Endodermal cell (in vitro differentiated cells): ENCODE results near the gene MYBPC2. TPM values are rescaled to one million over a fixed set of nuclear protein-coding genes. Genes with fewer than 3 reads are reported as not detected.

Experiments
- DNase-seq: peaks from one replicate; pipeline ENCODE4 v3.0.0-alpha.2; 2017
- H3K27ac ChIP-seq: 2 replicates; pipeline ENCODE4 v1.5.1; 2013; ENCODE audit warnings: mild to moderate bottlenecking, low read depth, low read length, moderate library complexity
- H3K27me3 ChIP-seq: 2 replicates; pipeline ENCODE4 v1.6.1; 2013; ENCODE audit warnings: mild to moderate bottlenecking, low read length, moderate library complexity; ENCODE audit not compliant: insufficient read depth, control insufficient read depth, poor library complexity, severe bottlenecking
- H3K36me3 ChIP-seq: 2 replicates; pipeline ENCODE4 v1.7.0; 2013; ENCODE audit warnings: mild to moderate bottlenecking, low read length, moderate library complexity; ENCODE audit not compliant: control insufficient read depth, insufficient read depth
- H3K4me1 ChIP-seq: one replicate; pipeline ENCODE4 v1.7.0; 2013; ENCODE audit warnings: low read length; ENCODE audit not compliant: control insufficient read depth, insufficient read depth
- H3K4me3 ChIP-seq: 2 replicates; pipeline ENCODE4 v1.5.1; 2013; ENCODE audit warnings: mild to moderate bottlenecking, low read length, moderate library complexity
- H3K9ac ChIP-seq: 2 replicates; pipeline ENCODE4 v1.6.1; 2013; ENCODE audit warnings: mild to moderate bottlenecking, low read length, moderate library complexity; ENCODE audit not compliant: poor library complexity, severe bottlenecking; ENCODE audit errors: extremely low read depth
- H3K9me3 ChIP-seq: 2 replicates; pipeline ENCODE4 v1.6.1; 2013; ENCODE audit warnings: mild to moderate bottlenecking, low read length, moderate library complexity; ENCODE audit not compliant: control insufficient read depth
- H3K27ac Mint-ChIP-seq: 2 replicates; pipeline ENCODE4 v1.8.0; 2020; ENCODE audit warnings: mixed read lengths
- H3K27me3 Mint-ChIP-seq: 2 replicates; pipeline ENCODE4 v1.8.0; 2021; ENCODE audit warnings: mild to moderate bottlenecking, mixed read lengths; ENCODE audit not compliant: insufficient read depth
- H3K36me3 Mint-ChIP-seq: 2 replicates; pipeline ENCODE4 v1.8.0; 2020; ENCODE audit warnings: low read depth, mixed read lengths
- H3K4me1 Mint-ChIP-seq: 2 replicates; pipeline ENCODE4 v1.8.0; 2020; ENCODE audit warnings: mixed read lengths
- H3K4me3 Mint-ChIP-seq: 2 replicates; pipeline ENCODE4 v1.8.0; 2020; ENCODE audit warnings: mild to moderate bottlenecking, moderate library complexity, mixed read lengths
- H3K9me3 Mint-ChIP-seq: 2 replicates; pipeline ENCODE4 v1.8.0; 2020; ENCODE audit warnings: mild to moderate bottlenecking, mixed read lengths
- CTCF ChIP-seq: fragments of 200-600 bp; sonication (generic); conservative IDR thresholded peaks from 2 replicates; pipeline ENCODE4 v1.5.0; 2021; ENCODE audit warnings: antibody characterized with exemption, mild to moderate bottlenecking
- WGBS, 2 experiments: methylation state at CpG; one replicate each; pipeline versions ENCODE4 v1.1.5 to v1.1.7; 2013; ENCODE audit warnings: missing lambda C conversion rate in 2 of 2, mixed read lengths in 1 of 2; ENCODE audit not compliant: insufficient coverage in 1 of 2, insufficient read length in 1 of 2; 5-methylcytosine and 5-hydroxymethylcytosine counted together
- total RNA-seq, 2 donors: library from RNA; stranded (reverse); fragmentation: NEBNext Ultra II Directional in 1 of 2; extraction: Animal tissue kit (Norgen Biotek cat#: 25700) in 1 of 2; gene quantifications; 2 replicates in 1 of 2; 3 replicates in 1 of 2; pipeline ENCODE4 v1.2.1, GENCODE V29; 2021

MYBPC2 gene
- total RNA-seq, 2 donors from 2014 or later: 1.9 to 2.3 TPM

GRCh38 chr19:50410109-50410508, 22.6 kb upstream of the MYBPC2 start:
- H3K36me3 ChIP-seq: peaks cover 26% of the 10 kb centered on the region
- DNase-seq: no peak
- TF ChIP-seq CTCF: no peak
- H3K9ac ChIP-seq: no peak overlapping the region
- H3K4me1 Mint-ChIP-seq: no peaks in the 10 kb centered on the region
- H3K9me3 ChIP-seq: no peaks in the 10 kb centered on the region
- 89 to 94% methylated on average over 10 of the region's 10 CpGs for WGBS, 2 experiments
- no peak overlapping the region for H3K27ac Mint-ChIP-seq
- H3K36me3 Mint-ChIP-seq: peaks cover 52% of the 10 kb centered on the region
- no peaks in the 10 kb centered on the region for H3K27me3 Mint-ChIP-seq
- H3K4me3 Mint-ChIP-seq: no peak overlapping the region
- H3K27me3 ChIP-seq: no peaks in the 10 kb centered on the region
- no peaks in the 10 kb centered on the region for H3K4me1 ChIP-seq
- H3K9me3 Mint-ChIP-seq: no peaks in the 10 kb centered on the region
- no peak overlapping the region for H3K27ac ChIP-seq
- H3K4me3 ChIP-seq: no peak overlapping the region

DNA sequence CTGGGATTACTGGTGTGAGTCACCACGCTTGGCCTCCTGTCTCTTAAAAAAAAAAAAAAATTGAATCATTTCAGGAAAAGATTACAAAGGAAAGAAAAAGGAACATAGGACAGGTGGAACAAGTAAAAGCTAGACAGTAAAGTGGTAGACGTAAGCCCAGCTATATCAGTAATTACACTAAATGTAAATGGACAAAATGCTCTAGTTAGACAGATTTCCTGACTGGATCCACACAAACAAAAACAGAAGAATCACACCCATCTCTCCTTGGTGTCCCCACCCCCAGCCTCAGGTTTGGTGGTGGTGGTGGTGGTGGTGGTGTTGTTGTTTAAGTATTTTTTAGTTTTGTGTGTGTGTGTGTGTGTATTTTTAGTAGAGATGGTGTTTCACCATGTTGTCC, 20.3 kb upstream of the MYBPC2 start:
- H3K4me3 Mint-ChIP-seq: no peak overlapping the region
- Histone ChIP-seq H3K27me3 (no peaks in the 10 kb centered on the region), H3K4me3 (no peak overlapping the region), H3K9ac (no peak overlapping the region), H3K4me1 (no peaks in the 10 kb centered on the region), H3K27ac (no peak overlapping the region), H3K36me3 (peaks cover 22% of the 10 kb centered on the region), H3K9me3 (no peaks in the 10 kb centered on the region)
- H3K9me3 Mint-ChIP-seq: no peaks in the 10 kb centered on the region
- no peaks in the 10 kb centered on the region for H3K4me1 Mint-ChIP-seq
- peaks cover 34% of the 10 kb centered on the region for H3K36me3 Mint-ChIP-seq
- TF ChIP-seq CTCF: no peak
- no peak overlapping the region for H3K27ac Mint-ChIP-seq
- H3K27me3 Mint-ChIP-seq: no peaks in the 10 kb centered on the region
- no peak for DNase-seq
- WGBS, 2 experiments: 100% methylated on average over 1 of the region's 2 CpGs

GRCh38 chr19:50413096-50413495, 19.6 kb upstream of the MYBPC2 start:
- Histone ChIP-seq H3K4me1 (no peaks in the 10 kb centered on the region), H3K9me3 (no peaks in the 10 kb centered on the region), H3K27me3 (no peaks in the 10 kb centered on the region), H3K4me3 (no peak overlapping the region), H3K36me3 (peaks cover 22% of the 10 kb centered on the region), H3K27ac (no peak overlapping the region), H3K9ac (no peak overlapping the region)
- H3K4me1 Mint-ChIP-seq: no peaks in the 10 kb centered on the region
- no peak overlapping the region for H3K27ac Mint-ChIP-seq
- H3K9me3 Mint-ChIP-seq: no peaks in the 10 kb centered on the region
- H3K4me3 Mint-ChIP-seq: no peak overlapping the region
- 91 to 94% methylated on average over 12 to 13 of the region's 13 CpGs for WGBS, 2 experiments
- no peak for TF ChIP-seq CTCF
- peaks cover 34% of the 10 kb centered on the region for H3K36me3 Mint-ChIP-seq
- H3K27me3 Mint-ChIP-seq: no peaks in the 10 kb centered on the region
- peak; percentile 32 for DNase-seq
